Measurements from ENCODE around the gene TSSK6. TPM values are rescaled to one million over a fixed set of nuclear protein-coding genes. Genes with fewer than 3 reads are reported as not detected.
A peak's percentile ranks its signal among the peaks of the same experiment; 100 is the strongest.

TSSK6 gene
- polyA plus RNA-seq (2013, experiment 1 of 2; ENCODE audit: insufficient read length) = 1.2 TPM
- 0.86 TPM for polyA plus RNA-seq (2013, experiment 2 of 2; ENCODE audit: insufficient read length)

- no peak for DNase-seq
Measured at GRCh38 chr19:19514881-19515641, at the start of gene TSSK6. TSS of gene TSSK6 (minus strand) at chr19:19515548. CDS start at chr19:19515427, 121 bp downstream.

- no peak for DNase-seq
Measured at GRCh38 chr19:19563348-19563848, 48.0 kb upstream of the TSSK6 start.

GRCh38 chr19:19562665-19563347 is 47.5 kb upstream of the TSSK6 start:
- DNase-seq = no peak

- DNase-seq = no peak
Measured at GRCh38 chr19:19561946-19562664, 46.8 kb upstream of the TSSK6 start.

- peak; percentile 22 for DNase-seq
Measured at GRCh38 chr19:19559931-19560330, 44.6 kb upstream of the TSSK6 start.

GRCh38 chr19:19558636-19559035 is 43.3 kb upstream of the TSSK6 start:
- DNase-seq = no peak

GRCh38 chr19:19558055-19558454 is 42.7 kb upstream of the TSSK6 start:
- no peak for DNase-seq

GRCh38 chr19:19554074-19555023 is 39.0 kb upstream of the TSSK6 start:
- peak; percentile 38 for DNase-seq

GRCh38 chr19:19553670-19554069 is 38.3 kb upstream of the TSSK6 start:
- no peak for DNase-seq

GRCh38 chr19:19552798-19553197 is 37.5 kb upstream of the TSSK6 start:
- peak; percentile 33 for DNase-seq

GRCh38 chr19:19551853-19552192 is 36.5 kb upstream of the TSSK6 start:
- DNase-seq = peak; percentile 28

- DNase-seq = no peak
Measured at GRCh38 chr19:19550972-19551852, 35.9 kb upstream of the TSSK6 start.

GRCh38 chr19:19550485-19550929 is 35.2 kb upstream of the TSSK6 start:
- peak; percentile 80 for DNase-seq

GRCh38 chr19:19549804-19550464 is 34.6 kb upstream of the TSSK6 start:
- no peak for DNase-seq

- no peak for DNase-seq
Measured at GRCh38 chr19:19548915-19549759, 33.8 kb upstream of the TSSK6 start.

GRCh38 chr19:19547674-19548336 is 32.5 kb upstream of the TSSK6 start:
- DNase-seq = no peak

- no peak for DNase-seq
Measured at GRCh38 chr19:19546751-19547162, 31.4 kb upstream of the TSSK6 start.

GRCh38 chr19:19545707-19546106 is 30.4 kb upstream of the TSSK6 start:
- DNase-seq = no peak
